ENCODE results near the gene OR1D5. TPM values are rescaled to one million over a fixed set of nuclear protein-coding genes. Genes with fewer than 3 reads are reported as not detected.

Gene OR1D5
- total RNA-seq, 2 experiments from 2014 or later = not detected

DNA sequence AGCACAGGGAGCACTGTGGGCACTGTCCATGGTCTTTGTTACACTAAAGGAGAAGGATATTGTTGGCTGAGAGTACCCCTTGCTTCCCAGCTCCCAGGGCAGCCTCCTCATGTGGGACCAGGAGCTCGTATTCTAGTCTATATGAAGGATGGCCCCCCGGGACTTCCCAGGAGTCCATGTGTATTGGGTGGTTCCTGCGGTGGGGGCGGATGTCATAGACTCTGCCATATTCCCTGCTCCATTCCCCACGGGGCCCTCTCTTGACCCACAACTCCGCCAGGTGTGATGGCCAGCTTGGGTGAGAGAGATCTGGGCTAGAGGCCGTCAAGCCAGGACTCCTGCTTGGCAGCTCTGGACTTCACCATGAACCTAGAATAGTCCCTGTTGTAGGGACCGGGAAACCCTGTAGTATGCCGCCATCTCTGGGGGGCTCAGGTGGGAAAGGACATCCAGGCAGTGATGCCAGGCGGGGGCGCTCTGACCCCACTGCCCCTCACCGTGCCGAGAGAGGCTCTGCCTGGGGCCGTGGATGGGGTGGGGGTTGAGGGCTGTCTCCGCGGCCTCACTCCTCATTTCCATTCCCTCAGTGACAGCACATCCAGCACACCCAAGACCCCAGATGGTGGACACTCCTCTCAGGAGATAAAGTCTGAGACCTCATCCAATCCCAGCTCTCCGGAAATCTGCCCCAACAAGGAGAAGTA is 37.8 kb downstream of the OR1D5 start:
- Histone ChIP-seq H3K4me2 (ENCODE audit: low read length) (no peak overlapping the region), H3K4me3 (ENCODE audit: low read depth, low read length, poor library complexity, severe bottlenecking) (no peak overlapping the region), H2AFZ (ENCODE audit: low read length) (no peak overlapping the region), H3K9me2 (ENCODE audit: insufficient read depth, low read length) (no peaks in the 10 kb centered on the region), H3K4me1 (ENCODE audit: insufficient read depth, low read length, poor library complexity, severe bottlenecking) (no peaks in the 10 kb centered on the region), H3K79me2 (ENCODE audit: insufficient read depth, low read depth, low read length) (no peaks in the 10 kb centered on the region), H3K36me3 (ENCODE audit: insufficient read depth, low read length) (peaks cover 74% of the 10 kb centered on the region), H3K27ac (ENCODE audit: low read depth, low read length, poor library complexity, severe bottlenecking) (no peak overlapping the region), H3K9me3 (ENCODE audit: low read length) (peaks cover 18% of the 10 kb centered on the region; the same call in 1 of the 2 replicates), H4K20me1 (ENCODE audit: insufficient read depth, low read length) (no peaks in the 10 kb centered on the region)
- intact Hi-C loops (cut with micrococcal nuclease; ENCODE audit: unreplicated experiment) = no loop called here
- no peak for TF ChIP-seq EZH2phosphoT487 (IDR thresholded peaks at IDR 0.05; ENCODE audit: borderline replicate concordance, low read depth, low read length)
- TF ChIP-seq, protein P1, sequence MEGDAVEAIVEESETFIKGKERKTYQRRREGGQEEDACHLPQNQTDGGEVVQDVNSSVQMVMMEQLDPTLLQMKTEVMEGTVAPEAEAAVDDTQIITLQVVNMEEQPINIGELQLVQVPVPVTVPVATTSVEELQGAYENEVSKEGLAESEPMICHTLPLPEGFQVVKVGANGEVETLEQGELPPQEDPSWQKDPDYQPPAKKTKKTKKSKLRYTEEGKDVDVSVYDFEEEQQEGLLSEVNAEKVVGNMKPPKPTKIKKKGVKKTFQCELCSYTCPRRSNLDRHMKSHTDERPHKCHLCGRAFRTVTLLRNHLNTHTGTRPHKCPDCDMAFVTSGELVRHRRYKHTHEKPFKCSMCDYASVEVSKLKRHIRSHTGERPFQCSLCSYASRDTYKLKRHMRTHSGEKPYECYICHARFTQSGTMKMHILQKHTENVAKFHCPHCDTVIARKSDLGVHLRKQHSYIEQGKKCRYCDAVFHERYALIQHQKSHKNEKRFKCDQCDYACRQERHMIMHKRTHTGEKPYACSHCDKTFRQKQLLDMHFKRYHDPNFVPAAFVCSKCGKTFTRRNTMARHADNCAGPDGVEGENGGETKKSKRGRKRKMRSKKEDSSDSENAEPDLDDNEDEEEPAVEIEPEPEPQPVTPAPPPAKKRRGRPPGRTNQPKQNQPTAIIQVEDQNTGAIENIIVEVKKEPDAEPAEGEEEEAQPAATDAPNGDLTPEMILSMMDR (conservative IDR thresholded peaks at IDR 0.05; ENCODE audit: low read length) = no peak
- ChIA-PET CTCF (ENCODE audit: unreplicated experiment) (no interaction called here), POLR2A (no interaction called here)
- no peak for DNase-seq (ENCODE audit: low spot score)
- no TSS peak for BruUV-seq (replicated peaks)

DNA sequence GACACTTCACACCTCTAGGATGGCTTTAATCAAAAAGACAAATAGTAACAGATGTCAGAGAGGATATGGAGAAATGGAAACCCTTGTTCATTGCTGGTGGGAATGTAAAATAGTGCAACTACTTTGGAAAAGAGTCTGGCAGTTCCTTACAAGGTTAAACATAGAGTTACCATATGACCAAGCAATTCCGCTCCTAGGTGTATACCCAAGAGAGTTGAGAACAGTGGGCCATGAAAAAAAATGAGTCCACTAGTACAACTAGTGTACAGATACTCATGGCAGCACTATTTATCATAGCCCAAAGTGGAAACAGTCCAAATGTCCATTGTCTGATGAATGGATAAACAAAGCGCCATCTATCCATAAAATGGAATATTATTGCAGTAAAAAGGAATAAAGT is 39.1 kb downstream of the OR1D5 start:
- Histone ChIP-seq H3K4me2 (ENCODE audit: low read length) (no peak overlapping the region), H3K4me1 (ENCODE audit: insufficient read depth, low read length, poor library complexity, severe bottlenecking) (no peaks in the 10 kb centered on the region), H3K36me3 (ENCODE audit: insufficient read depth, low read length) (peaks cover 77% of the 10 kb centered on the region), H3K9me2 (ENCODE audit: insufficient read depth, low read length) (no peaks in the 10 kb centered on the region), H2AFZ (ENCODE audit: low read length) (no peak overlapping the region), H3K27ac (ENCODE audit: low read depth, low read length, poor library complexity, severe bottlenecking) (no peak overlapping the region), H3K9me3 (ENCODE audit: low read length) (peaks cover 18% of the 10 kb centered on the region; the same call in 1 of the 2 replicates), H3K4me3 (ENCODE audit: low read depth, low read length, poor library complexity, severe bottlenecking) (no peak overlapping the region), H3K79me2 (ENCODE audit: insufficient read depth, low read depth, low read length) (no peaks in the 10 kb centered on the region), H4K20me1 (ENCODE audit: insufficient read depth, low read length) (no peaks in the 10 kb centered on the region)
- TF ChIP-seq, protein P1 (conservative IDR thresholded peaks at IDR 0.05; ENCODE audit: low read length) = no peak
- no peak for TF ChIP-seq EZH2phosphoT487 (IDR thresholded peaks at IDR 0.05; ENCODE audit: borderline replicate concordance, low read depth, low read length)
- intact Hi-C loops (cut with micrococcal nuclease; ENCODE audit: unreplicated experiment) = no loop called here
- no TSS peak for BruUV-seq (replicated peaks)
- ChIA-PET CTCF (ENCODE audit: unreplicated experiment) (no interaction called here), POLR2A (no interaction called here)
- DNase-seq (ENCODE audit: low spot score) = no peak

DNA sequence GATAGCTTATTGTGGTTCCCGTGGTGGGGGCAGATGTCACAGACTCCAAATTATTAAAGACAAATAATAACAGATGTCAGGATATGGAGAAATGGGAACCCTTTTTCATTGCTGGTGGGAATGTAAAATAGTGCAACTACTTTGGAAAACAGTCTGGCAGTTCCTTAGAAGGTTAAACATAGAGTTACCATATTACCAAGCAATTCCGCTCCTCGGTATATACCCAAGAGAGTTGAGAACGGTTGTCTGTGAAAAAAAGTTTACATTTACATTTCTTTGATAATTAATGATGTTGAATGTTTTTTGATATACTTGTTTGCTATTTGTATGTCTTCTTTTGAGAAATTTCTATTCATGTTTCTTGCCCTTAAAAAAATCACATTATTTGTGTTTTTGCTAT is 41.2 kb downstream of the OR1D5 start:
- H3K79me2 ChIP-seq (ENCODE audit: insufficient read depth, low read depth, low read length) = no peaks in the 10 kb centered on the region
- CTCF ChIA-PET (ENCODE audit: unreplicated experiment) = no interaction called here
- no peak overlapping the region for H3K27ac ChIP-seq (ENCODE audit: low read depth, low read length, poor library complexity, severe bottlenecking)
- no TSS peak for BruUV-seq (replicated peaks)
- TF ChIP-seq EZH2phosphoT487 (IDR thresholded peaks at IDR 0.05; ENCODE audit: borderline replicate concordance, low read depth, low read length) = no peak
- TF ChIP-seq, protein P1 (conservative IDR thresholded peaks at IDR 0.05; ENCODE audit: low read length) = no peak
- H3K4me1 ChIP-seq (ENCODE audit: insufficient read depth, low read length, poor library complexity, severe bottlenecking) = no peaks in the 10 kb centered on the region
- intact Hi-C loops (cut with micrococcal nuclease; ENCODE audit: unreplicated experiment) = no loop called here
- DNase-seq (ENCODE audit: low spot score) = no peak
- POLR2A ChIA-PET = no interaction called here
- H3K36me3 ChIP-seq (ENCODE audit: insufficient read depth, low read length) = peaks cover 77% of the 10 kb centered on the region
- H3K9me2 ChIP-seq (ENCODE audit: insufficient read depth, low read length) = no peaks in the 10 kb centered on the region
- peaks cover 18% of the 10 kb centered on the region; the same call in 1 of the 2 replicates for H3K9me3 ChIP-seq (ENCODE audit: low read length)
- no peak overlapping the region for H3K4me2 ChIP-seq (ENCODE audit: low read length)
- H2AFZ ChIP-seq (ENCODE audit: low read length) = no peak overlapping the region
- no peak overlapping the region for H3K4me3 ChIP-seq (ENCODE audit: low read depth, low read length, poor library complexity, severe bottlenecking)
- H4K20me1 ChIP-seq (ENCODE audit: insufficient read depth, low read length) = no peaks in the 10 kb centered on the region

Measured in OCI-LY7 (cell line).